Liver (tissue), 9 donors: ENCODE measurements around the gene TNXB. TPM values are rescaled to one million over a fixed set of nuclear protein-coding genes. Genes with fewer than 3 reads are reported as not detected.

Experiments used
- DNase-seq: peaks from one replicate; pipeline ENCODE4 v3.0.0-alpha.2; 2017; ENCODE audit warnings: low spot score
- H3K27ac ChIP-seq, 2 donors: one replicate each; pipeline ENCODE4 v1.7.0; 2013; ENCODE audit warnings: inconsistent platforms in 2 of 2, low read length in 2 of 2, control low read depth in 1 of 2, low read depth in 1 of 2, mild to moderate bottlenecking in 1 of 2
- H3K27me3 ChIP-seq, 4 donors: one replicate each; pipeline versions ENCODE4 v1.6.1 to v1.7.0; 2013; ENCODE audit warnings: low read length in 3 of 4, inconsistent platforms in 1 of 4, mild to moderate bottlenecking in 1 of 4, moderate library complexity in 1 of 4; ENCODE audit not compliant: control insufficient read depth in 4 of 4, insufficient read depth in 4 of 4
- H3K36me3 ChIP-seq, 4 donors: one replicate each; pipeline versions ENCODE4 v1.6.1 to v1.7.0; 2013; ENCODE audit warnings: low read length in 3 of 4, mild to moderate bottlenecking in 3 of 4, low read depth in 1 of 4, moderate library complexity in 1 of 4; ENCODE audit not compliant: control insufficient read depth in 4 of 4, insufficient read depth in 3 of 4
- H3K4me1 ChIP-seq, 4 donors: one replicate each; pipeline versions ENCODE4 v1.6.1 to v1.7.0; 2013; ENCODE audit warnings: low read length in 3 of 4, mild to moderate bottlenecking in 3 of 4, moderate library complexity in 1 of 4; ENCODE audit not compliant: control insufficient read depth in 4 of 4, insufficient read depth in 4 of 4
- H3K4me3 ChIP-seq, 3 donors: one replicate each; pipeline versions ENCODE4 v1.6.1 to v1.7.0; 2013; ENCODE audit warnings: low read length in 3 of 3, control low read depth in 1 of 3, low read depth in 1 of 3, mild to moderate bottlenecking in 1 of 3
- H3K9ac ChIP-seq, 2 donors: one replicate each; pipeline ENCODE4 v1.7.0; 2013; ENCODE audit warnings: low read length in 2 of 2, mild to moderate bottlenecking in 2 of 2, moderate library complexity in 2 of 2, control low read depth in 1 of 2, low read depth in 1 of 2
- H3K9me3 ChIP-seq, 4 donors: one replicate each; pipeline versions ENCODE4 v1.6.1 to v1.7.0; 2013; ENCODE audit warnings: low read length in 3 of 4; ENCODE audit not compliant: control insufficient read depth in 4 of 4
- ATF3 ChIP-seq: IDR thresholded peaks from 2 replicates; pipeline ENCODE4 v1.6.1; 2016; ENCODE audit warnings: antibody characterized with exemption
- EGR1 ChIP-seq, 2 donors: IDR thresholded peaks; 2 replicates each; pipeline ENCODE4 v1.6.1; 2016 to 2018; ENCODE audit warnings: antibody characterized with exemption in 2 of 2, low read depth in 2 of 2
- FOXA1 ChIP-seq: IDR thresholded peaks from 2 replicates; pipeline ENCODE4 v1.6.1; 2016; ENCODE audit warnings: antibody characterized with exemption
- FOXA2 ChIP-seq: IDR thresholded peaks from 2 replicates; pipeline ENCODE4 v1.6.1; 2016; ENCODE audit warnings: antibody characterized with exemption
- GABPA ChIP-seq, 2 donors: IDR thresholded peaks in 1 of 2; conservative IDR thresholded peaks in 1 of 2; 2 replicates each; pipeline ENCODE4 v1.6.1; 2016; ENCODE audit warnings: antibody characterized with exemption in 2 of 2, mild to moderate bottlenecking in 1 of 2, moderate library complexity in 1 of 2
- HNF4G ChIP-seq: IDR thresholded peaks from 2 replicates; pipeline ENCODE4 v1.6.1; 2016; ENCODE audit warnings: antibody characterized with exemption
- REST ChIP-seq: IDR thresholded peaks from 2 replicates; pipeline ENCODE4 v1.6.1; 2016; ENCODE audit warnings: antibody characterized with exemption, mild to moderate bottlenecking
- RXRA ChIP-seq, 2 donors: IDR thresholded peaks; 2 replicates each; pipeline ENCODE4 v1.6.1; 2017 to 2018; ENCODE audit warnings: antibody characterized with exemption in 2 of 2, mild to moderate bottlenecking in 1 of 2
- SP1 ChIP-seq: IDR thresholded peaks from 2 replicates; pipeline ENCODE4 v1.6.1; 2018; ENCODE audit warnings: antibody characterized with exemption, mild to moderate bottlenecking
- TAF1 ChIP-seq: conservative IDR thresholded peaks from 2 replicates; pipeline ENCODE4 v1.6.1; 2016; ENCODE audit warnings: antibody characterized with exemption, mild to moderate bottlenecking
- YY1 ChIP-seq: IDR thresholded peaks from 2 replicates; pipeline ENCODE4 v1.6.1; 2016; ENCODE audit warnings: antibody characterized with exemption, mild to moderate bottlenecking
- ZBTB33 ChIP-seq: IDR thresholded peaks from 2 replicates; pipeline ENCODE4 v1.6.1; 2016; ENCODE audit warnings: antibody characterized with exemption
- WGBS: extraction: QIAGEN DNeasy Blood & Tissue Kit; methylation state at CpG from one replicate; pipeline ENCODE4 v1.1.7; 2013; 5-methylcytosine and 5-hydroxymethylcytosine counted together
- polyA plus RNA-seq, 2 donors: library from polyadenylated mRNA; stranded (reverse) in 1 of 2; unstranded in 1 of 2; fragments of 200-250 nt in 1 of 2; fragments of >200 nt in 1 of 2; fragmentation: Nextera tagmentation in 1 of 2; extraction: Ambion mirVana in 1 of 2; gene quantifications; one replicate each; pipeline versions ENCODE4 v1.2.1 to v1.2.3, GENCODE V29; 2013 to 2015
- total RNA-seq, 2 donors: library from RNA; depleted of rRNA; stranded (reverse); fragments of >200 nt; gene quantifications; one replicate each; pipeline ENCODE4 v1.2.3, GENCODE V29; 2014
- donor health status: healthy.
- donor health status: healthy.
- donor health status: healthy.
- donor health status: healthy.
- donor health status: healthy.

TNXB gene
- total and polyA plus RNA-seq, 4 donors = 3.0 to 17.1 (median 5.6) TPM

- H3K9ac ChIP-seq = no peak overlapping the region
- H3K4me3 ChIP-seq = no peak overlapping the region
- DNase-seq = no peak
- 85% methylated on average over 1 of the region's 1 CpG for WGBS
- TF ChIP-seq SP1 = no peak
- no peak for TF ChIP-seq FOXA2
- TF ChIP-seq TAF1 = no peak
- no peak for TF ChIP-seq RXRA (IDR thresholded peaks at IDR 0.05)
- no peak for TF ChIP-seq REST
- no peak for TF ChIP-seq HNF4G
- TF ChIP-seq FOXA1 = no peak
- no peak for TF ChIP-seq ATF3
- TF ChIP-seq YY1 = no peak
- TF ChIP-seq GABPA (IDR thresholded peaks at IDR 0.05 in 1 of 2, conservative IDR thresholded peaks at IDR 0.05 in 1 of 2) = no peak
- TF ChIP-seq ZBTB33 = no peak
- TF ChIP-seq EGR1 (IDR thresholded peaks at IDR 0.05; ENCODE audit: low read depth in 2 of 2) = no peak
- no peaks in the 10 kb centered on the region for H3K9me3 ChIP-seq
- no peaks in the 10 kb centered on the region for H3K36me3 ChIP-seq
- peaks cover 0 to 2% (median 0%) of the 10 kb centered on the region in 4 donors for H3K27me3 ChIP-seq
- peaks cover 3 to 9% (median 5%) of the 10 kb centered on the region in 4 donors for H3K4me1 ChIP-seq
- peak overlapping the region in 1 of 2 donors; percentile 19 for H3K27ac ChIP-seq
Measured at GRCh38 chr6:32107406-32107805, 1.7 kb downstream of the TNXB start.

- Histone ChIP-seq H3K4me3 (no peak overlapping the region), H3K27ac (no peak overlapping the region), H3K9me3 (no peaks in the 10 kb centered on the region), H3K27me3 (peaks cover 0 to 2% (median 0%) of the 10 kb centered on the region in 4 donors), H3K4me1 (peaks cover 0 to 2% (median under 1%) of the 10 kb centered on the region in 4 donors), H3K9ac (no peak overlapping the region), H3K36me3 (no peaks in the 10 kb centered on the region)
- WGBS = 76% methylated on average over 4 of the region's 4 CpGs
- no peak for TF ChIP-seq EGR1 (IDR thresholded peaks at IDR 0.05; ENCODE audit: low read depth in 2 of 2)
- peak; percentile 51 for TF ChIP-seq REST
- no peak for DNase-seq
Measured at GRCh38 chr6:32105433-32105832, 3.7 kb downstream of the TNXB start.
